GM21825 (cell line): Measurements from ENCODE around the gene ZDHHC9.

Experiments used
- ATAC-seq: cut with Tn5 transposase; IDR thresholded peaks from one replicate; pipeline ENCODE4 v1.9.1; 2021; ENCODE audit warnings: mild to moderate bottlenecking, moderate library complexity; ENCODE audit not compliant: unreplicated experiment

The ZDHHC9 gene

DNA sequence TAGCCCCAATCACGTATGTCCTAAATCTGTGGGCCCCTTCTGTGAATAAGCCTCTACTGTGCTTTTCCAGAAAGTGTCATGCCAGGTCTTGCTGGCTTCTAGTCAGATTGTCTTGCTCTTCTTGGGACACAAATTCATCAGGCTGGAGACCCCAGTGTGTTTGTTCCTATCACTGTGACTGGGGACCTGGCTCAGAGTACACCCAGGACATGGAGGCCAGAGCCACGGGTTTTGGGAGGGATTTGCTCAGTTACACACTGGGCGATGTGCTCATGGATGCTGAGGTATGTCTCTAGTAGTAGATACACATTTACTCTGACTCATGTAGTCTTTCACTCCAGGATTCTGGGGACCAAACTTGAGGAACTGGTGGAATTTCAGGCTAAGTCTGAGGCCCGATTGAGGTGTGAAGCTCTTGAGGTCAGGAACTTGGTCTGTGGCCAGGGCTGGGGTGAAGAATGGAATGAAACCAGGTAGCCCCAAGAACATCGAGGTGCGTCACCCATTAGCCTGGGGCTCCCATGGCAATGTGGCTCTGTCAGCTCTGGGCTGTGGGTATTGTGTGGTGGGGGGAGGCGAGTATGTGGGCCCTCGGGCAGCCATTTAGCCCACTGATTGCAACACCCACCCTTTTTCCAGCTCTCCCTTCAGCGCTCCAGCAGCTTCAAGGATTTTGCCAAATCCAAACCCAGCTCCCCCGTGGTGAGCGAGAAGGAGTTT is 56.2 kb downstream of the ZDHHC9 start:
- no peak for ATAC-seq

DNA sequence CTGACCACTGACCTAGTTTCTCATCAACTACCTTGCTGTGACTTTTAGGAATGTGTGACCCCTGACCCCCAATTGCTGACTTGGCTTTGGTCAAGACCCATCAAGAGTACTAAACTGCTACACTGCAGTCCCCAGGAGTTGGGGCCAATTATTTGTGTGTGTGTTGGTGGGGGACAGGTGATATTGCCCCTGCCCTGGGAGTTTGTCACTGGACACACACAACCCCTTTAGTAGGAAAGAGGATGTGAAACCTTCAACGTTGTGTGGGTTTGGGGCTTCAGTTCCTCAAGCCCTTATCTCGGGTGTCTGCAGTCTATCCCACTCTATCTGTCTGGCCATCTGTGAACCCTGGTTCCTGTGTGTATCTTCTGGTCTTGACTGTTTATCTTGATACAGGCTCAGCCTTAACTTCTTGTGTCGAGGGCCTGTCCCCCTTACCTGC is 57.5 kb downstream of the ZDHHC9 start:
- peak; percentile 65 for ATAC-seq

DNA sequence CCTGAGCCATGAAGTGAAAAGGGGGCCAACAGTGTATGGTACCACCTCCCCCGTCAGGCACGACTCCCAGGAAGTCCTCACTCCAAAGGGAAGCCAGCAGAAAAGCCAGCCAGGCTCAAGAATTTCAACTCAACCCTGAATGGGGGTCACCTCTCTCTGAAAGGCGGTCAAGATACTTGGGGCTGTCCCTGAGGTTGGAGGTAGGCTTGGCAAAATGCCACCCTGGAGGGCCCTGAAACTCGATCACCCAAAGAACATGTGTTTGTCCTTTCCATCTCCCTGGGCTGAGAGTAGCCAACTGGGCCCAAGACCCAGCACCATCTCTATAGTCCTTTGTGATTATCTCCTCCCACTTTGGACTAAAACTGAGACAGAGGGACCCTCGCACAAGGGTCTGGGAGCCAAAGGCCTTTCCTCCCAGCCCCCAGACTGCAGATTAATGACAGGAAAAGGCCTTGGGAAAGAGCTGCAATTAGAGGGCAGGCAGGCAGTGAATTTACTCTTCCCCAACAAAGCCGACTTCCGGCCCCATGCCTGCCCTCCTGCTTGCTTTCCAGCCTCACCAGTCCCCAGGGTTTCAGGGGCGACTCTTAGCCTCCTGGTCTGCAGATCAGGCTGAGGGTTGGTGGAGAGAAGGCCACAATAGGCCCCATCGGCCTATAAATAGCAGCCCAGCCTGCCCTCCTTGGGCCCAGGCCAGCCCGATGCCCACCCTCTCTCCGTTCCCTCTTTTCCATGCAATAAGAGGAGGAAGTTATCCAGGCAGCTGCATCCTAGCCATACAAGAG is 58.3 kb downstream of the ZDHHC9 start:
- no peak for ATAC-seq

DNA sequence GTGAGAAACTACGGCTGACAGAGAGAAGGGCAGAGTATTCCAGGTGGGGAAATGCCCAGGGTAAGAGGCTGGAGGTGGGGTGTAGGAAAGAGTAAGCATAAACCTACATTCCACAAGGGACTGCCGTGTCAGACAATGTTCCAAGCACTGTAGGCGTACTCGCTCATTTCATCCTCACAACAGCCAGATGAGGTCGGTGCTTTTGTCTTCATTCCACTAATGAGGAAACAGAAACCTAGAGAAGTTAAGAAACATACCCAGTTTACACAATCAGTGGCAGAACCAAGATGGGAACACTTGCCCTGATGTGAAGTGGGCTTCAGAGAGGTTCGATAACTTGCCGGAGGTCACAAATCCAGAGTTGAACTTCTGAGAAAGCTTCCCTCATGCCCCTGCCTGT is 59.3 kb downstream of the ZDHHC9 start:
- no peak for ATAC-seq

DNA sequence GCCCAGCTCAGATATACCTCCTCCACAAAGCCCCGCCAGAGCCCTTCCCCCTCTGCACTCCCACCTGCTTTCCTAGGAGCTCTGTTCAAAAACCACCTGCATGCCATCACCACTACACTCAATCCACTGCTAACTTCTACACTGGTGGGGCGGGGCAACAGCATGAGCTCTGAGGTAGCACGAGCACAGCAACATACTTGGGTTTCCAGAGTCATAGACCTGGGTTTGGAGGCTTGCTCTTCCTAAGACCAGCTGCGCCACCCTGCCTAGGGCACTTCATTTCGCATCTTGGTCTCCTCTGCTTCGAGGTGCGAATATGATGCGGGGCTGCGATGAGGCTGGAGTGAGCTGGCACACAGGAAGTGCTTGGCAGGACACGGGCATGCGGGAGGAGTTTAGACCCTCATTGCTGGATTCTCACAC is 60.4 kb downstream of the ZDHHC9 start:
- no peak for ATAC-seq

DNA sequence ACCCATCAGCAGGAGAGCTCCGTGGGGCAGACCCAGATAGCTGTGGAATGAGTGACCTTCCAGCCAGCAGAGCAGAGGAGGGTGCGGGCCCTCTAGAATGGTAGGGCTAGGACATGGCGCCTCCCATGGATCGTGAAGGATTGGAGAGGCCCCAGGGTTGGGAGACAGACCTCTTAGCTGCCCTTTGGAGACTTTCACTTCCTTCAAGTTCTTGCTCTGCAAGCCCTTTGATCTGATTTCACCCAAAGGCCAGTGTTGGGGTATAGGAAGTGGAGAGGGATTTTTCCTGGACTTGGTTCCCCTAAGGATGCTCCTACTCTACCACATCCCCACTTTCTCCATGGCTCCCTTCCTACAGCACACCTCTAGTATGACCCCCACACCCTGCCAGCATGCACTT is 61.0 kb downstream of the ZDHHC9 start:
- no peak for ATAC-seq

DNA sequence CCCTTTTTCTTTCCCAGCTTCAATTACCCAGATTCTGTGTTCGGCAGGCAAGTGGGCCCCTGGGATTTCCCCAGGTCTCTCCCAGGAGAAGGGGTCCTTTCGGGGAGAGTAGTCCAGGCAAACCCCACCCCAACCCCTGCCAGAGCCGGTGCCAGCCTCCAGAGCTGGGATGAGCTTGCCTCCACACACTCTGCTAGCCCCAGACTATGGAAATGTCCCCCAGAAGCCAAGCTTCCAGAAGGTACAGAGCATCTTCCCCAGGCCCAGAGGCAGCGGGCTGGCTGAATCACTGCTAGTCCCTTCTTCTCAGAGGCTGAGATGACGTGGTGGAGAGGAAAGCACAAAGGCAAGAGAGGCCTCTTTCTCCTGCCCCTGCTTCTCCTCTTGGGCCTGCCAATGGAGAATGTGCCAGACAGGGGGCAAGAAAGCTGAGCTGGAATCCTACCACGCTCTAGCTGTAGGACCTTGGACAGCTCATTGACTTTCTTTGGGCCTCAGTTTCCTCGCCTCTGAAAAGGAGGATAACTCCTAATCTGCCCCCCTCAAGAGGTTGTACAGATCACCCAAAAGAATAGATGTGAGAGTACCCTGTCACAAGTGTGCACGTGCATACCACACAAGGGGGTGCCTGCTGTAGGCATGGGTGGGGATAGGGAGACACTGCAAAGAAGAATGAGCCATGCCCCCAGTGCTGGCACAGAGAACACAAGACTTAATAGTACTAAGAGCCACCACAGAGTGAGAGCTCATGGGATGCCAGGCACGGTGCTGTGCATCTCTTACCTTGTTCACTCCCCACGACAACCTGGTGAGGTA is 61.8 kb downstream of the ZDHHC9 start:
- no peak for ATAC-seq

DNA sequence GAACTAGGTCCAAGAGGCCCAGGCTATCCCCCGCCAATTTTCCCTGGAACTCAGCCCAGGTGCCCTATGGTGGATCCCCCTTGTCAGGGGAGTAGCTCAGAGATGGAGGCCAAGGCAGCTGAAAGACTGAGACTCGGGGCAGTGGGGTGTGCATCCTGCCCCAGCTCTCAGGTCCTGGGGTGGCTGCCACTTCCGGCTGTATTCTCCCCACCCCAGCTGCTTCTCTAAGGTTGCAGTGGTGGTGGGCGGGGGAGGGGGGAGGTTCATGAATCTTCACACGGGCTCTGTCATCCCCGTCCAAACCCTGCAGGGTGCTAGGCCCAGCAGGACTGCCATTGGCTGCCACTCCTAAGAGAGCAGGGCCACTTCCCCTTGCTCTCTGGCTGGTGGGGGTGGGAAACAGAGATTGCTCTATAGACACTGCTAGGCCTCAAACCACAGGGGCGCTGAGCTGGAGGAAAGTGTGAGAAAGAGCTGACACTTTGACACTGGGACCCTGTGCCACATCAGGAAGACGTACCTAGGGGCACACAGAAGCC is 62.5 kb downstream of the ZDHHC9 start:
- peak; percentile 68 for ATAC-seq

DNA sequence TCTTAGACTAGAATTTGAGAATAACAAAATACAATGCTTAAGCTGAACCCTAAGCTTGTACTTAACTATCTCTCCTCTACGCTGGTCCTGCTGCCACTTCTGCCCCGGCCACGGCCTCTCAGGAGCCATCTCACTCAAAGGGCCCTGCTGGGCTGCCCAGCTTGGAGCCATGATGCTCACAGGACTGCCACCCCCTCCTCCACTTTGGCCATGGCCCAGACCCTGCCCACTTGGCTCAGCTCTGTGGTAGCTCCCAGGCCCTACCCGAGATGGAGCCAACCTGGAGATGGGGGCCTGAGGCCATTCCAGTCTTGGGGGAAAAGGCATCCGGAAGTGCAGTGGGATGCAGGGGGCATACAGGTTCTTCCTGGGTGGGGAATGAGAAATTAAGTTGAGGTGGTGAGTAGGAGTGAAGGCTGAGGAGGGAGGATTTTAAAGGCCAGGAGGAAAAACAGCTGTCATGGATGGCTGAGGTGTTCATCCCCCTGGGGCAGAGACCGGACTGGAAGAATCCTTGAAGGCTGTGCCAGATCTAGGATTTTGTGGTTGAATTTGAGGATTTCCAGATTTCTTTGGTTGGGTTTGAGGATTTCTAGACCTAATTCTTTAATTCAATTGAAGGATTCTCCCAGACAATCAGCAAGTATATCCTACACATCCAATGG is 63.1 kb downstream of the ZDHHC9 start:
- ATAC-seq: no peak

DNA sequence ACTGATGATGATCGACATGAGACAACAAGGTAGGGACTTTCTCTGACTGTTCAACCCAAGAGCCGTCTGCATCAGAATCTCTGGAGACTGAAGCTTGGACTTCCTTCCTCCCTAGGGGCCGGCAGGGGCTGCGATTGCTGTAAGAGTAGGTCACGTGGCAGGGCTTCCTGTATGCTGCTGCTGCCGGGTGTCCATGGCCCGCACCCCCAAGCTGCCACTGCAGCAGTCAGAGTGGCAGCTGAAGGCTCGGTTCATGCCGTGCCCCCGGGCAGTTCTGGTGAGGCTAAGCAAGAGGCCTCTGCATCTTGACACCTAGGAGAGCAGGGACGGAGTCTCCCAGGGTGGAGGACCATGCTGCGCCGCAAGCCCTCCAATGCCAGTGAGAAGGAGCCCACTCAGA is 63.9 kb downstream of the ZDHHC9 start, which contains the start of gene SASH3:
SASH3 (plus strand) TSS at position 203 of the 400 bp plus-strand sequence; CDS start at position 352, 149 bp downstream.
- peak; percentile 35 for ATAC-seq

DNA sequence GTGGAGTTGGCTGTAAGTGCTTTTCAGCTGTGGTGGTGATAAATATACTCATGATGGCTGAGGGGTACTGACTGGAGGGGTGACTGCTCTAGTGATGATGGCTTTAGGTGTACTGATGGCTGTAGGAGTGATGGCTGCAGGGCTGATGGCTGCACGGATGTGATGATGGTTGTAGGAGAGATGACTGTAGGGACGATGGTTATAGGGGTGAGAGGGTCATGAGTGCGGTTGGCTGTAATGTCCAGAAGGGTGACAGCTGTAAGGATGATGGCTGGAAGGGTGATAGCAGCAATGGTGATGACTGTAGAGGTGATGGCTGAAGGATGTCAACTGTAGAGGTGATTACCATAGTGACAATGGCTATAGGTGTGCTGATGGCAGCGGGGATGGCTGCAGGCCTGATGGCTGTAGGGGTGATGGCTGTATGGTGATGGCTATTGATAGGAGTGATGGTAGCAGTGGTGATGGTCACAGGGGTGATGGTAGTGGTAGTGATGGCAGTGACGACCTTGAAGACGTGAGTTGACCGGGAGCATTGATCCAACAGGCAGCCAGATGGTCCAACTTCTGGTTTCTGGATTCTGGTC is 64.5 kb downstream of the ZDHHC9 start:
- no peak for ATAC-seq

DNA sequence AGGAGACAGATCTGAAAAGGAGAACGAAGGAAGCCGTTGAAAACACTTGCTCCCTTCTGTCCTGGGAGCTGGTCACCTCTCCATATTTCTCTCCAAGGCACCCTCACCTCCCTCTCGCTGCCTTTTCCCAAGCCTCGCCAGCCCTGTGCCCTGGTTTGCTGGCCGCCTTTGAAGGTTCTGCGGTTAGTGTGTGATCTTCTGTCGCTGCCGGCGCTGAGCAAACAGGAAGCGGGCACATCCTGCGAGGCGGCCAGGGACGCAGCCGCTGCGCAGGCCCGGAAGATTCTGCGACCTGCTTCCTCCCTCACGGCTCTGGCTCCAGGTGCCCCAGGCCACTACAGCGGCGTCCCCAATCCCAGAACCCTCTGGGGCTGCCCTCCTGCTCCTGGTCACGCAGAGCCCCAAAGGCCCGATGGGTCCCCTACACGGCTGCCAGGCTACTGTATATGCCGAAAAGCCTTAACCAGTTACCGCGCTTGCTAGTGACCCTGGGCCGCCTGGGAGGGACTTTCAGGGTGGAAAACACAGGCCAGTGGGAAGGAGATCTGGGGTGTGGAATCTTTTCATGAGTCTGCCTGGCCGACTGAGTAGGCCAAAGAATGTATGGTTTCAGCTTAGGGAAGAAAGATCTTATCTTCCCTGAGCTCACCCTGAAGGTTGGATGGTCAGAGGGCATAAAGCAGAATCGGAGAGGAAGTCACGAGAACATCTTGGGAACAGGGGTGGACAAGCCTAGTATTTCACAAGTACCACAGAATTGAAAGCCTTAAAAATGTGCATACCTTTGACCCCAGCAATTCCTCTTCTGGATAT is 66.3 kb downstream of the ZDHHC9 start:
- ATAC-seq: no peak

DNA sequence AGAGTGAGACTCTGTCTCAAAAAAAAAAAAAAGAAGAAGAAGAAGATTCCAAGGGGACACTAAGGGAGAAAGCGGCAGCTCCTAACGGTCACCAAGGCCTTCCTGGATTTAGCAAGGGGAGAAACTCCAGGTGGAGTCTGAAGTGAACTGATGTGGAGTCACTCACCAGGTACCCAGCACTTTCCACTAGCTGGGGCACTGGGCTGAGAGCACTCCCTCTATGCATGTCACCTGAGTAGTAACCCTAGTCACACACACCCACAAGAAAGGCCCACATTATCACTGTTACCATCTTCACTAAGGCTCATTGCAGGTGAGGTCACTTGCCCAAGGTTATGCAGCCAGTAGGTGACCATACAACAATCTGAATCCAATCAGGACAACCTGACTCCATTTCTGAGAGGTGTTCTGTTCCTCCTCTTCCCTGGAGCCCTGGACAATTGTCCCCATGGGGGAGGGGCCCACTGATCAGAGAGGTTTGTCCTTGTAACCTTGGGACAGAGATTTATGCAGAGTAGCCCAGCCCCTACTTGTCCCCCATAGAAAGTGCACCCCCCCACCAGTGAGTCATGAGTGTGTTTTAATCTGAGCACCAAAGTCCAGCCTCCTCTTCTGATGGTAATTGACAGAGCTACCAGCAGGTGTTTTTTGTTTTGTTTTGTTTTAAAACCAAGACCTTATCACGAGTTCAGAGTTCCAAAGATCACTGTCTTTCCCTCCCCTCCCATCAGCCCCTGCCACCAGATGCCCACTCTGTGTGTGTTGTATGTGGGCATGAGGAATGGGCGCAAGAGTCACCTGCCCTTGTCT is 69.8 kb downstream of the ZDHHC9 start:
- ATAC-seq: no peak

DNA sequence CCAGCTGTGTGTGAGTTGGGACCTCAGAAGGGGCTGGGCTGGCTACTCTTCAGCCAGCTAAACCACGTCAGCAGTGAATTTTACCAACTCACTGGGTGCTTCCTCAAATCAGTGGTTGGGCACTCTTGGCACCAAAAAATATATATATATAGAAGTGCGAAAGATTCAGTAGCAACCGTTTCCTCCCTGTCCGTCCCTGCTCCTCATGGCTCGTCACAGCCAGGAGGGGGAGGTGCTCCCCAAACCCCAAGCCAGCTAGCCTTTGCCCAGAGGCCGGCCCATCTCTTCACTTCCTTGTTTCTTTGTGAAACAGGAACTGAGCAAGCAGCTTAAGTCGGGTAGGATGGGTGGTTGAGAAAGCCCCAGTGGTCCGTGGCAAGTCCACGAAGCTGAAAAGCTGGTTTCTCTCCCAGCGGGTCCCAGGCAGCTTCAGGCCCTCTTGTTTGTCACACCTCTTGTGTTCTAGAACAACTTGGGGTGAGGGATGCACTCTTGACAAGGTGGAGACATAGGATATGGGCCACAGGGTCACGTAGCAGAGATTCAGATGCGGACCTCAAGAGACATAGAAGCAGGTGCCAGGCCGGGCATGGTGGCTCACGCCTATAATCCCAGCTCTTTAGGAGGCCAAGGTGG is 70.8 kb downstream of the ZDHHC9 start:
- peak; percentile 70 for ATAC-seq

DNA sequence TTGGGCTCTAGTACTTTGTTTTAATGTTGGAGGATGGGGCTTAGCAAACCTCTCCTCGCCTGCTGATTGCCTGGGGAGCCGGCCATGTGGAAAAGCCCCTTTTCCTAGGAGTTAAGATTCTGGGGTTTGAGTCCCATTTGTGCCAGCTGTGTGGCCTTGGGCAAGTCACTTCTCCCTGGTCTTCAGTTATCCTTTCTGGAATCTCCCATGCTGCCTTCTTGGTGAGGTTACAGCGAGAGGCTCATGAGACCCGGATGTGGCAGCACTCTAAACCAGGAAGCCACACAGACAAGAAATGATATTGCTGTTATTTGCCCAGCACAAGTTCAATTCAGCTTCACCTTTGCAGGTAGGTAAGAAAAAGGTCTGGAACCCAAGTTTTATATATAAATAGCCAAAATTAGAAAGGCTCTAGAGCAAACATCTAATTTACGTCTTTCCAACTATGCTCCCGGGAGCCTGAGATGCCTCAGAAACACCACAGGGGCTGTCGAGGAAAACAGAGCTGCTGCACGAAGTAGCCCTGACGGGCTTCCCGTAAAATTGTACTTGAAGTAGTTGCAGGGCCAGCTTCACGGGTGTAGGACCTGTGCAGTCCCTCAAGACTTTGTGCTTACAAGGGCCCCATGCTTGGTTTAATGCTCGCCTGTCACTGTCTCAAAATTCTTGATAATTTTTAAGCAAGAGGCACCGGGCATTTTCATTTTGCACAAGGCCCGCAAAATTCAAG is 72.3 kb downstream of the ZDHHC9 start:
- ATAC-seq: no peak

DNA sequence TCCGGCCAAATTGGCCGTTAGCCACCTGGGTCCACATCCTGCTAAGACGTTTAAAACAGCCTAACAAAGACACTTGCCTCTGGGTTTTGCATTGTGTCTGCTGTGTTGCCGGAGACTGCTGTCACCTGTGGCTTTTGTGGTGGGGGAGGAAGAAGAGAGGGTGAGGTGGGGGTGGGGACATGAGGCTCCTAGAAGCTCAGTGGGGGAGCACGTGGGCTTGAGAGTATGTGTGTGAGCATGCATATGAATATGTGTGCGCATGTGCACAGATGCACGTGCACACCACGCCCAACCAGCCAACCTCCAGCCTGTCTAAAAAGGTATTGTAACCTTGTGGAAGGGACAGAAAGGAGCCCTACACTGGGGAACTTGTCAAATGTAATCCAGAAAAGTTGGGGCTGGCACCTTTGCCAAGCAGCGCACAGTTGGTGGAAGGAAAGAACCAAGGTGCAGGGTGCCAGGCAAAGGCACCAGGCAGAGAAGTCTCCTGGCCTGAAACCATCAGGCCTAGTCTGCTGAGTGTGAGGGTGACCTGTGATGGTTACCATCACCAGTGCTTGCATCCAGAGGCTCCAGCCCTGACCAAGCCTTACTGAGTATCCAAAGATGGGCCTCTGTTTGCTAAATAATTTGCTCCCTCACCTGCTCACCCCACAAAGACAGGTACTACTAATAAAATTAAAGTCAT is 74.1 kb downstream of the ZDHHC9 start:
- ATAC-seq: peak; percentile 41
